HG03521 (cell line): ENCODE results near the gene HADHB.
"Not testable (repeated sequence)": the region's sequence is repeated elsewhere in the genome, so short reads cannot be mapped to it uniquely, and the experiment has no call there.

Experiments
- ATAC-seq: cut with Tn5 transposase; IDR thresholded peaks from one replicate; pipeline ENCODE4 v1.9.1; 2021; ENCODE audit warnings: mild to moderate bottlenecking, moderate library complexity; ENCODE audit not compliant: unreplicated experiment

HADHB gene

GRCh38 chr2:26290001-26290400 lies 45.3 kb downstream of the HADHB start:
- ATAC-seq = no peak

GRCh38 chr2:26292646-26293045 lies 47.9 kb downstream of the HADHB start:
- no peak for ATAC-seq

- no peak for ATAC-seq
Measured at GRCh38 chr2:26295511-26295910, 50.8 kb downstream of the HADHB start.

GRCh38 chr2:26297061-26297460 lies 52.3 kb downstream of the HADHB start:
- no peak for ATAC-seq

DNA sequence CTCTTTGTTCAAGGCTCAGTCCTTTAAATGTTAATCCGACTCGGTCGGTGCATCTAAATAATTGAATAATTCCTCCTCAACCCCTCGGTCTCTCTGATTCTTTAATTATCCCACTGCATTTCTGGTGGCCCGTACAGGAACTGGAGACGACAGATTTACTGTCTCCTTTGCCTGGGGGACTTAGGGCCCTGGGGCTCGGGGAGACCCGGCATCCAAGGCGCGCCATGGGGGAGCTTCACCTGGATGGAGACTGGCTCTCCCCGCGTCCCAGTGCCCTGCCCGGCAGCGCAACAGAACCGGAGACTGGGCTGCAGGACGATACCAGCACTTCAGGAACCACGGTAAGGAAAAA lies 53.5 kb downstream of the HADHB start:
- ATAC-seq = no peak

DNA sequence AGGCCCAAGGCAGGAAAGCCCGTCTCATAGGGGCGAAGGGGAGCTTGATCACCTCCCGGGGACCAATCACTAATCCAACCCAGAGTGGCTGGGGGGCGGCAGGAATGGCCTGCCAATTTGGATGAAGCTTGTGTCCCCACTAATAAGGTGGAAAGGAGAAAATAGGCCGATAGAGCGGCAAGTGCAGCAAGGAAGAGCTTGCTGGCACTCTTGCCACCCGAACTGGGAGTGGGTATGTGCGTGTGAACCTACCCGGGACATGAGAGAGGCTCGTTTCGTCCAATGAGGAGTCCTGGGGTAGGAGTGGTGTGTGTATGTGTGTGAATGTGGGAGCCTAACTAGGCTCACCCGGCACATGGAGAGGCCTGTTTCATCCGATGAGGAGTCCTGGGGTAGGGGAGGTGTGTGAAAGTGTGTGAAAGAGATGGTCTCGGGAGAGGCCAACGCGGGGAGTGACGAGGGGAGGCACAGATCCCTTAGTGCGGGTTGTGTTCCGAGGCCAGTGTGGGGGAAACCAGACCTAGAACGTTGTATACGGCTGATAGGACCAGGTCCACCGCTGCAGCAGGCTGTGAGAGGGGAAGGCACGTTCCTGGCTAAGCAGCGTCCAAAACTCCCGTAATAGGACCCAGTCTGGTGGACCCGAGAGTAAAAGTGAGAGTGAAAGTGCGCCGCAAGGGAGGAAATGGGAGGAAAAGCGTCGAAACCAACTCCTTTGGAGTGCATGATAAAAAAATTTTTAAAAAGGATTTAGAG lies 54.1 kb downstream of the HADHB start:
- no peak for ATAC-seq

DNA sequence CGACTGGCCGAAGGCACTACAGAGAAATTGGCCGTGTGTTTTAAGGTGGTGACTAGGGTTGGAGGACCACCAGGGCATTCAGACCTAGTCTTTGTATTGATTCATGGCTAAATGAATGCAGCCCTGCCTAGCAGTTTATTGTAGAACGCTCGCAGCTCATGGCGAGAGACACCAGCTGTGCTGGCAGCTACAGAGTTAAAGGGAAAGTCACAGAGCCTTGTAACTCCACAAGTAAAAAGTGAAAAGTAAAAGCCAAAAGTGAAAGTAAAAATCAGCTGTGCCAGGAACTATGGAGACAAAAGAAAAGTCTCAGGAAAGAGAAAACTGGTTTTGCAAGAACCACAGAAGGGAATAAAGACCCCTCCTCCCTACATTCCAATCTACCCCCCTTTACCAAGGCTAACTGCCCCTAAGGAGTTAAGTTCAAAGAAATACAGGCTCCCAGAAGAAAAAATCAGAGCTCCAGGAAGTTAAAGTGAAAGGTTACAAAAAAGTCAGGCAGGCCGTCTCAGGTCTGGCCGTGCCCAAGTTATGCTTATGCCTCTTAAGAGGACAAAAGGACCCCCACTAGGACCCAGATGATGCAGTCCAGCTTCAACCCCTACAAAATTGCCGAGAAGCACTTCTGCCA lies 54.8 kb downstream of the HADHB start:
- no peak for ATAC-seq

DNA sequence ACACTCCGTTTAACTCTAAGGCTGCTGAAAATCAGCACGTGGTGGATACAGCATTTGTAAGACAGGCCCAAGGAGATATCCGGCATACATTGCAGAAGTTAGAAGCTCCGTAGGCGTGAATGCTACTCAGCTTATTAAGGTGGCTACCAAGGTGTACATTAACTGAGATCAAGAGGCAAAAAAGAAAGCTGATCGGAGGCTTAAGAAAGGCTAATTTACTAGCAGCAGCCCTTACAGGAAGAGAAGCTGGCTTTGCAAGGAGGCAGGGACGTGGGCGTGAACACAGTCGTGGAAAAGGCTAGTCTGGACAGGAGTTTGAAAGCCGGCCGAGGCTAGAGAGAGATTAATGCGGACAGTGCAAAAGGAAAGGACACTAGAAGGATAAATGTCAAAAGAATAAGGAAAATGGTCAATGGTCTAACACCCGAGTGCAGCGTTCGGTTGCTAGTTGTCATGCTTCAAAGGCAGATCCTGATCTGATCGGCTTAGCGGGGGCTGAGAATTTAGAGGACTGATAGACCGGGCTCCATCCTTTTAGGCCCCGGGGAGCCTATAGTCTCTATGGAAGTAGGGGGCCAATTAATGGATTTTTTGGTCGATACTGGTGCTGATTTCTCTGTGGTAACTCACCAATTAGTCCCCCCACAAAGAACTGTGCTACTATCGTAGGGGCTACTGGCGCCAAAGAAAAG lies 55.6 kb downstream of the HADHB start:
- no peak for ATAC-seq

DNA sequence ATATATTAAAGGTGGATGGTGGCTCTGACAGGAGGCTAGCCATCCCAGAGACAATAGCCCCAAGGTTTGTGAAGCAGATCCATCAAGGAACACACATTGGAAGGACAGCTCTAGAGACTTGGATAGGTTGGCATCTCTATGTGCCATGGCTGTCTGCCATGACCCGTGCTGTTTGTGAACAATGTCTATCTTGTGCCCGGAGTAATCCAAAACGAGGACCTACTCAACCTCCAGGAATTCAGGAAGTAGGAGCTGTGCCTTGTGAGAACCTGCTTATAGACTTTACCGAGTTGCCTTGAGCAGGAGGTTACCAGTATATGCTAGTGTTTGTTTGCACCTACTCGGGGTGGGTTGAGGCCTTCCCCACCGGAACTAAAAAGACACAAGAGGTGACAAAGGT lies 58.1 kb downstream of the HADHB start:
- ATAC-seq = no peak

DNA sequence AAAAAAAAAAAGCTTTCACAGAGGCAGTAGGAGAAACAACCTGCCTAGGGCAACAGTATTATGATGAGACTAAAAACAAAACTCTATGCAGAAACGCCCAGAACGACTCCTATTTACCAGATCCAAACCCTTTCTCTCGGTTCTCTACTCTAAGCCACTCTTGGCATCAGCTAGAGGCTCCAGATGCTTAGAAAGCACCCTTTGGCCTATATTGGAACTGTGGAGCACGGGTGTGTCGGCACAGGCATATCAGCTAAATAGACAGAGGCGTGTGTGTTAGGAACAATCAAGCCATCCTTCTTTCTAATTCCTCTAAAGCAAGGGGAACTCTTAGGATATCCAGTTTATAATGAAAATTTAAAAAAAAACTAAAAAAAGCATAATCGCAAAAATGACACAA lies 60.4 kb downstream of the HADHB start:
- not testable (repeated sequence) for ATAC-seq

- no peak for ATAC-seq
Measured at GRCh38 chr2:26305540-26305939, 60.8 kb downstream of the HADHB start.

- ATAC-seq = no peak
Measured at GRCh38 chr2:26309921-26310320, 65.2 kb downstream of the HADHB start.

DNA sequence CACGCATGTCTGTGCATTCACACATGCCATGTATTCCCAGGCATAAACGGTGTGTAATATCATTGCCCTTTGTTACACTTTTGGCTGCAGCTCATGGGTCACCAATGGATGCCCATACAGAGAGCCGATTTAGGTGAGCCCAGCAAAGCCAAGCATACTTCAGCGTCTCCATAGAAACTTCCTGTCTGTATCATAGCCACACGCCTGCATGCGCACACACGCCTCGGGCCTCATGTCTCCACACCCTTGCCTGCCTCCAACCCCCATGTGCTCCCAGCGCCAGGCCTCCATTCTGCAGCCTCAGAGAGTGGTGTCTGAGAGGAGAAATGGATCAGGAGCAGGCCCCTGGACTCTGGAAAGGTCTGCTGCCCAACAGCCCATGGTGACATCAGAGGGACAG lies 67.7 kb downstream of the HADHB start:
- no peak for ATAC-seq

DNA sequence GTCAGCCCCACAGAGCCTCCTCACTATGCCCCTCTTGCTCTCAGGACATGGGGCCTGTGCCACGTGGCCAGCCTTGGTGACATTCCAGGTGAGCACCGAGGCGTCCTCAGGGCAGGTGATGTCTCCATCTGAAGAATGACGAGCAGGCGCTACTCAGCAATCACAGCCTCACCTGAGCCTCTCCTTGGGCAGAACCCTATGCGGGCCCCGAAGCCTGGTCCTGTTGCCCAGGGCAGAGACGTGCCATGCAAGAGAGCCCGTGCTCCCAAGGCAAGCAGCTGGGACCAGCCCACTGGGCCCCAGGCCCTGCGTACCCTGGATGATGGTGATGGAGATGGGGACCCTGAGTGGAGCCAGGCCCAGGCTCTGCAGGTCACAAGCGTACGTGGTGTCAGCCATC lies 68.7 kb downstream of the HADHB start:
- ATAC-seq = no peak

DNA sequence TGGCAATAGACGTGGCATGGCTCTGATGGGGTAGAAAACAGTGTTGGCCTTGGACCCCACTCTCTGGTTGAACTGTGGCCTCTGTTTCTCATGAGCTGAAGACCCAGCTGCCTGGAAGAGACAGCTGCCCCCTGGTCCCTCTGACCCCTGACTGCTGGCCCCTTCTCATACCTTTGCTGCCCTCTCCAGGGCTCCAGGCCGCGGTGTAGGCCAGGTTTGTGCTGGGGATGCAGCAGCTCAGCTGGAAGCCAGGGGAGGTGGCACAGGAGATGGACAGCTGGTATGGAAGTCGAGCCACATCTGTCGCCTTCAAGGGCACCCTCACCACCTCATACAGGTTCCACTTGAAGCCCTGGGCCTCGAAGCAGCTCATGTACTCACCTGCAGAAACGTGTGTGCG lies 69.5 kb downstream of the HADHB start:
- ATAC-seq = no peak

DNA sequence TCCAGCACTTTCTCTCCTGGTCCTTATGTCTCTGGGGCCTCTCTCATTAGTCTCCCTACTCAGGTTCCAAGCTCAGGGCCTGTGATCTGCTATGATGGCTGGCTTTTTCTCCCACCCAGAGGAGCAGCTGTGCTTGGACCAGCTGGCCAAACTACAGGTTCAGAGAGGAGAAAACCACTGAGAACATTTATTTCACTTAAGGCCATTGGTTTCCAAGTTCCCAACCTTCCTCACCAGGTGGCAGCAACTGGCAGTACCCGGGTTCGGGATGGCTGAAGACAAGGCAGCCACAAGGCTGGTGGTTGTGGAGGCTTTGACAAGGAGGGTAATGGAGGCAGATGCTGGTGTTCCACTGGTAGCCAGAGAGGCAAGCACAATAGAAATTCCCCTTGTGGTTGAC lies 71.3 kb downstream of the HADHB start:
- no peak for ATAC-seq

- no peak for ATAC-seq
Measured at GRCh38 chr2:26316845-26317244, 72.1 kb downstream of the HADHB start.

- no peak for ATAC-seq
Measured at GRCh38 chr2:26317377-26318105, 72.8 kb downstream of the HADHB start.

DNA sequence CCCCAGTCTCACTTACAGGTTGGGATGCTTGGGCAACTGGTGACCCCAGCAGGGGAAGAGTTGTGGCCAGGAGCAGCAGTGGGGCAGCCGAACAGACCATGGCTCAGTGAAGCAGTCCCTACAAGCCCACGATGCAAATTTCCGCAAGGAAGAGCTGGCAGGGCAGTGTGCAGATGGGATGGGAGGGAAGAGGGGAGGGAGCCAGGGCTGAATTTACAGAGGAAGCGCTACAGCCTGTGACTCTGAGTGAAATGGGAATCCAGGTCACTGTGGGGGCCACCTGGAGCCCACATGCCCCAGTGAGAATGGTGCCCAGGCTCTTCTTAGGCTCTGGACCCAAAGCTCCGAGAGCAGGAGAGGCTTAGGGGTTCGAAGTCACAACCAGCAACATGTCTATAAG lies 74.2 kb downstream of the HADHB start:
- ATAC-seq = no peak

- ATAC-seq = not testable (repeated sequence)
Measured at GRCh38 chr2:26324479-26324878, 79.7 kb downstream of the HADHB start.

DNA sequence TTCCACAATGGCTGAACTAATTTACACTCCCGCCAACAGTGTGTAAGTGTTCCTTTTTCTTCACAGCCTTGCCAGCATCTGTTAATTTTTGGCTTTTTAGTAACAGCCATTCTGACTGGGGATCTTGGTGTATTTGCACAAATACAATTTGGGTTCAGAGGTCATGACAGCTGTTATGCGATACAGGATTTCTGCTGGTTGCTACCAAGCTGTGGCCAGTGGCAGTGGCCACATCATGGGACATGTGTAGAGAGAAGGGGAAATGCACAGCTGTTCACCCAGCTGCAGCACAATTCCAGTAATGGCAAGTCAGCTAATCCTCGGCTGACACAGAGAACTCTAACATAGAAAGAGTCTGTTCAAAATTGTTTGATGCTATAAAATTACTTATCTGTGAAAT lies 80.2 kb downstream of the HADHB start:
- ATAC-seq = no peak

DNA sequence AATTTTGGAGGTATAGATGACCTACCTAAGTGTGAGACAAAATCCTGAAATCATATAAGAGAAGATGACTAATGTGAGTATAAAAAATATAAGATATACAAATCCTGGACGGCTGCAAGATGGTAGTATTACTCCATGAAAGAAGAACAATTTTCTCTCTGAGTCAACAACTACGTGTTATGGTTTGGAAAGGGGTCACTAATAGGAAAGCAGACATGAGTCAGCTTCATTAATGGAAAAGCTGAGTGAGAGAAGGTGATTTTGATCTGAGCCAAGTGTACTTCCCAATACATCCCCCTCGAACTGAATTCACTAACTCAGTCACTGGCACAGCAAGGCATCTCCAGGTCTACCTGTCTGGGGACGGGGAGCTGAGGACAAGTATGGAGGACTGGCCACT lies 81.1 kb downstream of the HADHB start:
- no peak for ATAC-seq
